Endodermal cell (in vitro differentiated cells): ENCODE results near the gene HOXD9. TPM values are rescaled to one million over a fixed set of nuclear protein-coding genes. Genes with fewer than 3 reads are reported as not detected.

Source experiments
- DNase-seq: peaks from one replicate; pipeline ENCODE4 v3.0.0-alpha.2; 2017
- H3K27ac ChIP-seq: 2 replicates; pipeline ENCODE4 v1.5.1; 2013; ENCODE audit warnings: mild to moderate bottlenecking, low read depth, low read length, moderate library complexity
- H3K27me3 ChIP-seq: 2 replicates; pipeline ENCODE4 v1.6.1; 2013; ENCODE audit warnings: mild to moderate bottlenecking, low read length, moderate library complexity; ENCODE audit not compliant: insufficient read depth, control insufficient read depth, poor library complexity, severe bottlenecking
- H3K36me3 ChIP-seq: 2 replicates; pipeline ENCODE4 v1.7.0; 2013; ENCODE audit warnings: mild to moderate bottlenecking, low read length, moderate library complexity; ENCODE audit not compliant: control insufficient read depth, insufficient read depth
- H3K4me1 ChIP-seq: one replicate; pipeline ENCODE4 v1.7.0; 2013; ENCODE audit warnings: low read length; ENCODE audit not compliant: control insufficient read depth, insufficient read depth
- H3K4me3 ChIP-seq: 2 replicates; pipeline ENCODE4 v1.5.1; 2013; ENCODE audit warnings: mild to moderate bottlenecking, low read length, moderate library complexity
- H3K9ac ChIP-seq: 2 replicates; pipeline ENCODE4 v1.6.1; 2013; ENCODE audit warnings: mild to moderate bottlenecking, low read length, moderate library complexity; ENCODE audit not compliant: poor library complexity, severe bottlenecking; ENCODE audit errors: extremely low read depth
- H3K9me3 ChIP-seq: 2 replicates; pipeline ENCODE4 v1.6.1; 2013; ENCODE audit warnings: mild to moderate bottlenecking, low read length, moderate library complexity; ENCODE audit not compliant: control insufficient read depth
- H3K27ac Mint-ChIP-seq: 2 replicates; pipeline ENCODE4 v1.8.0; 2020; ENCODE audit warnings: mixed read lengths
- H3K27me3 Mint-ChIP-seq: 2 replicates; pipeline ENCODE4 v1.8.0; 2021; ENCODE audit warnings: mild to moderate bottlenecking, mixed read lengths; ENCODE audit not compliant: insufficient read depth
- H3K36me3 Mint-ChIP-seq: 2 replicates; pipeline ENCODE4 v1.8.0; 2020; ENCODE audit warnings: low read depth, mixed read lengths
- H3K4me1 Mint-ChIP-seq: 2 replicates; pipeline ENCODE4 v1.8.0; 2020; ENCODE audit warnings: mixed read lengths
- H3K4me3 Mint-ChIP-seq: 2 replicates; pipeline ENCODE4 v1.8.0; 2020; ENCODE audit warnings: mild to moderate bottlenecking, moderate library complexity, mixed read lengths
- H3K9me3 Mint-ChIP-seq: 2 replicates; pipeline ENCODE4 v1.8.0; 2020; ENCODE audit warnings: mild to moderate bottlenecking, mixed read lengths
- CTCF ChIP-seq: fragments of 200-600 bp; sonication (generic); conservative IDR thresholded peaks from 2 replicates; pipeline ENCODE4 v1.5.0; 2021; ENCODE audit warnings: antibody characterized with exemption, mild to moderate bottlenecking
- WGBS, 2 experiments: methylation state at CpG; one replicate each; pipeline versions ENCODE4 v1.1.5 to v1.1.7; 2013; ENCODE audit warnings: missing lambda C conversion rate in 2 of 2, mixed read lengths in 1 of 2; ENCODE audit not compliant: insufficient coverage in 1 of 2, insufficient read length in 1 of 2; 5-methylcytosine and 5-hydroxymethylcytosine counted together
- microRNA-seq: library from miRNA; unstranded; fragments of <30 nt; microRNA quantifications from one replicate; pipeline ENCODE4 v1.2.0, GENCODE V29; 2020; ENCODE audit warnings: borderline microRNAs expressed
- total RNA-seq, 2 donors: library from RNA; stranded (reverse); fragmentation: NEBNext Ultra II Directional in 1 of 2; extraction: Animal tissue kit (Norgen Biotek cat#: 25700) in 1 of 2; gene quantifications; 2 replicates in 1 of 2; 3 replicates in 1 of 2; pipeline ENCODE4 v1.2.1, GENCODE V29; 2021

HOXD9 gene
- total RNA-seq, 2 donors from 2014 or later = not detected

GRCh38 chr2:176172895-176173566 is 50.5 kb downstream of the HOXD9 start:
- Histone ChIP-seq H3K9me3 (no peaks in the 10 kb centered on the region), H3K9ac (no peak overlapping the region), H3K27ac (no peak overlapping the region), H3K4me1 (peaks cover 16% of the 10 kb centered on the region), H3K4me3 (no peak overlapping the region), H3K27me3 (peaks cover 100% of the 10 kb centered on the region), H3K36me3 (no peaks in the 10 kb centered on the region)
- WGBS, 2 experiments = 10 to 19% methylated on average over 4 to 14 of the region's 14 CpGs
- Mint-ChIP-seq H3K36me3 (no peaks in the 10 kb centered on the region), H3K4me1 (peaks cover 29% of the 10 kb centered on the region), H3K9me3 (no peaks in the 10 kb centered on the region), H3K4me3 (peak overlapping the region; percentile 45), H3K27me3 (peaks cover 100% of the 10 kb centered on the region), H3K27ac (no peak overlapping the region)
- DNase-seq = no peak
- TF ChIP-seq CTCF = no peak

- 20% methylated on average over 6 of the region's 7 CpGs; no CpG with 5 or more reads in 1 of the 2 experiments for WGBS, 2 experiments
- no peaks in the 10 kb centered on the region for H3K36me3 Mint-ChIP-seq
- Histone ChIP-seq H3K27ac (no peak overlapping the region), H3K27me3 (peaks cover 100% of the 10 kb centered on the region), H3K9me3 (no peaks in the 10 kb centered on the region), H3K9ac (no peak overlapping the region), H3K4me3 (peak overlapping the region; percentile 68), H3K4me1 (peaks cover 16% of the 10 kb centered on the region), H3K36me3 (no peaks in the 10 kb centered on the region)
- peaks cover 100% of the 10 kb centered on the region for H3K27me3 Mint-ChIP-seq
- DNase-seq = no peak
- no peaks in the 10 kb centered on the region for H3K9me3 Mint-ChIP-seq
- no peak for TF ChIP-seq CTCF
- H3K4me3 Mint-ChIP-seq = peak overlapping the region; percentile 56
- peaks cover 29% of the 10 kb centered on the region for H3K4me1 Mint-ChIP-seq
- no peak overlapping the region for H3K27ac Mint-ChIP-seq
These were observed 51.3 kb downstream of the HOXD9 start for GRCh38 chr2:176173567-176174381.

- no peaks in the 10 kb centered on the region for H3K36me3 ChIP-seq
- no peaks in the 10 kb centered on the region for H3K9me3 Mint-ChIP-seq
- TF ChIP-seq CTCF = no peak
- DNase-seq = peak; percentile 56
- no peak overlapping the region for H3K27ac Mint-ChIP-seq
- peak overlapping the region; percentile 56 for H3K4me3 Mint-ChIP-seq
- no peak overlapping the region for H3K27ac ChIP-seq
- H3K4me3 ChIP-seq = peak overlapping the region; percentile 68
- peaks cover 100% of the 10 kb centered on the region for H3K27me3 ChIP-seq
- peaks cover 100% of the 10 kb centered on the region for H3K27me3 Mint-ChIP-seq
- H3K9me3 ChIP-seq = no peaks in the 10 kb centered on the region
- no peak overlapping the region for H3K9ac ChIP-seq
- no peaks in the 10 kb centered on the region for H3K36me3 Mint-ChIP-seq
- 1 to 7% methylated on average over 7 to 14 of the region's 14 CpGs for WGBS, 2 experiments
- peaks cover 29% of the 10 kb centered on the region for H3K4me1 Mint-ChIP-seq
- peaks cover 16% of the 10 kb centered on the region for H3K4me1 ChIP-seq
These were observed 51.9 kb downstream of the HOXD9 start for GRCh38 chr2:176174382-176174823.

Small RNAs within 50 kb of the gene (microRNA-seq; reads per million reads assigned to microRNA genes)
- 17.6 reads per million, percentile 54 among the genes with 10 or more reads in this experiment for gene MIR10B

Other genes with a start within 250 kb of the HOXD9 start
- 10 to 100 TPM; 15.0 to 20.2 TPM for gene LNPK, start 120.5 kb upstream of the HOXD9 start, total RNA-seq
- gene EVX2, start 38.8 kb upstream of the HOXD9 start, total RNA-seq = not detected
- gene HOXD13, start 30.0 kb upstream of the HOXD9 start, total RNA-seq = under 1 TPM; 0.11 to 0.40 TPM
- not detected for gene HOXD12, start 22.9 kb upstream of the HOXD9 start, total RNA-seq
- not detected for gene HOXD11, start 15.4 kb upstream of the HOXD9 start, total RNA-seq
- gene HOXD10, start 5.9 kb upstream of the HOXD9 start, total RNA-seq = not detected
- gene HOXD8, start 7.0 kb downstream of the HOXD9 start, total RNA-seq = not detected
- not detected for gene HOXD4, start 28.8 kb downstream of the HOXD9 start, total RNA-seq
- gene HOXD3, start 34.6 kb downstream of the HOXD9 start, total RNA-seq = not detected
- under 1 TPM; 0.18 TPM for gene HOXD1, start 65.9 kb downstream of the HOXD9 start, total RNA-seq
- gene MTX2, start 146.7 kb downstream of the HOXD9 start, total RNA-seq = 10 to 100 TPM; 34.1 to 42.3 TPM